GM19397 (cell line): ENCODE data around the gene ATP6V1C2.
"Not testable (repeated sequence)": the region's sequence is repeated elsewhere in the genome, so short reads cannot be mapped to it uniquely, and the experiment has no call there.

Source experiments
- ATAC-seq: cut with Tn5 transposase; IDR thresholded peaks from one replicate; pipeline ENCODE4 v1.9.1; 2021; ENCODE audit warnings: mild to moderate bottlenecking, moderate library complexity; ENCODE audit not compliant: unreplicated experiment

The ATP6V1C2 gene

DNA sequence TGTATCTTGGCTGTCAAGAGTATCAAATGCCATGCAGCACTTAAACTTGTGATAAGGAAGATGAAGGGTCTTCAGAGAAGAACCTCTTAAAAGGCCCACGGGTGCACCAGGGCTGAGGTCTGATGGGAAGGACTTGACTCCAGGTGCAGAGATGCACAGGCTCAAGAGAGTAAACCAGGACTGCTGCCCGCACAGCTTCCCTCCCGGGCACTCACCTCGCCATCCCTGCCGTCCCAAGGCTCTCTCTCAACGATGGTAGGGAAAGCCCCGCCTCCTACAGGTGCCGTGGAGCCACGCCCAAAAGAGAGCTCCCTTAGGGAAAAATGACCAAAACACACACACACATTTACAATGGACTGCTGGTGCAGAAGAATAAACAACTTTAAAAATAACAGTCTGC, 63.3 kb downstream of the ATP6V1C2 start:
- no peak for ATAC-seq

DNA sequence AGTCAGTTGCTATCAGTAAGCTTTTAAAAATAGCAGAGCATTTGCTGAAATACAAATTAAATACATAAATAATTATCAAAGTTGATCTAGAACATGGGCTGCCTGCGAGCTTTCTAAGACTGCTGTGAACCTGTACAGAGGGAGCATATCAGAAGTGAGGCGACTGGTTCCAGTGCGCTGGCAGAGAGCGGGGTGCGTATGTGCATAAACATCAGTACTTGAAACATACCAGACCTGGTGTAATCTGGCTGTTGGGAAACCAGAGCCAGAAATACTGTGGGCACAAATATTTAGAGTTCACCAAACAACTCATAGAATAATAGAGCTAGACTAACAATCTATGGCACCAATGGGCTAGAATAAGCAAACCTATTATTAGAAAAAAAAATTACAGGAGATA, 63.8 kb downstream of the ATP6V1C2 start:
- ATAC-seq = no peak

DNA sequence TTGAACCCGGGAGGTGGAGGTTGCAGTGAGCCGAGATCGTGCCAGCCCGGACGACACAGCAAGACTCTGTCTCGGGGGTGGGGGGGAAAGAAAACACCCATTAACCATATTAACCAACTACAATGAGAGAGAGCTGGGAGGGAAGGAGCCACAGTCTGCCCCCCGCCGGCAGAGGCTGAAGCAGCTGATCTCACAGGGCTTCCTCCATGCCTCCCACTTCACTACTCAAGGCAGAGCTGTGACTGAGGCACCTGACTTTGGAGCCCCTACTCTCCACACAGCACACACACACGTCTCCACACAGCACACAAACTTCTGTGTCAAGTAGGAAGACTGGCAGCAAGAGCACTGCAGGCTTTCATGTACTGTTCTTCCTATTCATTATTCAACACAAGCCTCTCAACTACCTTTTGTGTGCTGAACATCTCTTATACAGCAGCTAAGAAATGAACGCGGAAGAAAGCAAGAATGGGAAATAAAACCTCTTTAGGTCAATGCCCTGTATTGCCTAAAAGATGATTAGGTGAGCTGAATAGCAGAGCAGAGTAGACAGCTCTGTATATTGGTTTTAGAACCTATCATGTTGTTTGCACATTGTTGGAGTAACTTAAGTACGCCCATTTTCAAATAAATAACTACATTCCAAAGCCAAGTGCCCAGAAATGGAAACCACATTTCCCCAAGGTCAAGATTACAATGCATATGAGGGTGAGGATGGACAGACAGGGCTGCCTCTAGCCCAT, 65.0 kb downstream of the ATP6V1C2 start:
- no peak for ATAC-seq

DNA sequence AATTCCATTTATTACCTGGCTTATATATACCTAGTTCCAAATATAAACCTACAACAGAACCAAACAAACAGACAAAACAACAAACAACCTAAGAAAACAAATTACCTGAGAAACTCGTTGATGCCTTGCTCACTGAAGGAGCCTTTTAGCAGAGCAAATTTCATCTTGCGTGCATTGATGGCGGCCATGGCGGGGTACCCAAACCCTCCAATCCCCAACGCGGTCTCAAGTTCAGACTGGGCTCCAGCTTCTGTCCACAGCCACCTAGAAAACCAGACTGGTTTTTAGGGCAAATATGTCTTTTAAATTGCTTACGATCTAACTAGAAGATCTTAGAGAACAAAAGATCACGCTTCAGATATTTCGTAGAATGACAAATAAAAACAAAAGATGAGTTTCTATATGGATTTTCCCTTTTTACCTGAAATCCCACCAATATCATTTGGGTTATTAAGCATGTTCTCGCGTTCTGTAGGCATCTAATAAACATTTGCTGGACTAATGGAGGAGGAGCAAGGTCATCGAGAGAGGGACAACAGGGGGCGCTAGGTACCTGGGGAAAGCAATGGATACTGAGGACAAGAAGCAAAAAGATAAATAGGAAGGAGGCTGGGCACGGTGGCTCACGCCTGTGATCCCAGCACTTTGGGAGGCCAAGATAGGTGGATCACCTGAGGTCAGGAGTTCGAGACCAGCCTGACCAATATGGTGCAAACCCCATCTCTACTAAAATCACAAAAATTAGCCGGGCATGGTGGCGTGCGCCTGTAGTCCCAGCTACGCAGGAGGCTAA, 65.9 kb downstream of the ATP6V1C2 start:
- no peak for ATAC-seq

- no peak for ATAC-seq
These were observed 67.4 kb downstream of the ATP6V1C2 start for GRCh38 chr2:10788855-10789254.

DNA sequence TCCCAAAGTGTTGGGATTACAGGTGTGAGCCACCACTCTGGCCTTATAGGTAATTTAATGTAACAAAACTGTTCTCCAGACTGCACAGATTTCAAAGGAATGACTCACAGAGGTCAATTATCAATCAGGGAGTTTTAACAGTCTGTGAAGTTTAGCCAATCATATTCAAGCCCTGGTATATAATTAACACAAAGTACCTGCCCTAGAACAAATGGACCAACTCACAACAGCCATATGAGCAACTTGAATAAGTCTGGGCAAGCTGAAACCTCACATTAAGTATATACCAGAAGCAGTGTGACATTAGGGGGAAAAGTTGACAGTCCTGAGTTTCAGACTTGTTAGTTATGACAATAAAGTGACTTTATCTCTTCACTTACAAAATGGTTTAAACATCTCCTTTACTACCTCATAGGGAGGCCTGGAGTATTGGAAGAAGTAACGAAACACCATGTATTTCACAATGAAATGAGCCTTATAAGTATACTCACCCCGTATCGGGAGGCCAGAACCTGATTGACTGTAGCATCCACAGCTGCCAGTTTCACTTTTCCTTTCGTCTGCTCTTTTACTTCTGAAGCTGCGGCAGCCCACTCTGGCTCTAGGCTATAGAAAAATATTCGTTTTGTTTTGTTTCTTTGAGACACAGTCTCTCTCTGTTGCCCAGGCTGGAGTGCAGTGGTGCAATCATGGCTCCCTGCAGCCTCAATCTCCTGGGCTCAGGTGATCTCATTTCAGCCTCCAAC, 69.0 kb downstream of the ATP6V1C2 start:
- no peak for ATAC-seq

DNA sequence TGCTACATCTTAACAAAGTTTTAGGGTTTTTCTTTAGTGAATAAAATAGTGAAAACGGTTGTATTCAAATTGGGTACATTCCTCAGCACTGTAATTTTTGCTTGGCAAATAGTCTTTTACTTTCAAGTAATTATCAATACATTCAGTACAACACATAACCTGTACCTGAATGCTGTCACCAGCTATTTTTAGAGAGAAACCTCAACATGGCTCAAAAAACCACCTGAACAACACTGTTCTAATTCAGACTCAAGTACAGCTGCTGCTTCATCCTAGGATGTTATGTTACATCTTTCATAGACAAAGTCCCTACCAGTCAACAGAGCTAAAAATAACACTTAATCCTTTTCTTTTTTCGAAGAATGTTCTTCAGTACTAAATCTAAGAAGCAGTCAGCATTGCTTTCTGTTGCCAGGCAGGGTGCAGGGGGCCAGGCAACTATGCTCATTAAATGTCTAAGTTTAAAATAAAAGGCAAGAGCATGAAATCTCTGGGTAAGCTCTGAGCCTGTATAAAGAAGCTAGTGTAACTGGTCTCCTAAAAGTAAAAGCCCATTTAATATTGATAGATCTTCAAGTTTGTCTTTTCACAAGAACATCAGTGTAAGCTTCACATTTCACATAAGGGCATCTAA, 70.7 kb downstream of the ATP6V1C2 start:
- no peak for ATAC-seq

DNA sequence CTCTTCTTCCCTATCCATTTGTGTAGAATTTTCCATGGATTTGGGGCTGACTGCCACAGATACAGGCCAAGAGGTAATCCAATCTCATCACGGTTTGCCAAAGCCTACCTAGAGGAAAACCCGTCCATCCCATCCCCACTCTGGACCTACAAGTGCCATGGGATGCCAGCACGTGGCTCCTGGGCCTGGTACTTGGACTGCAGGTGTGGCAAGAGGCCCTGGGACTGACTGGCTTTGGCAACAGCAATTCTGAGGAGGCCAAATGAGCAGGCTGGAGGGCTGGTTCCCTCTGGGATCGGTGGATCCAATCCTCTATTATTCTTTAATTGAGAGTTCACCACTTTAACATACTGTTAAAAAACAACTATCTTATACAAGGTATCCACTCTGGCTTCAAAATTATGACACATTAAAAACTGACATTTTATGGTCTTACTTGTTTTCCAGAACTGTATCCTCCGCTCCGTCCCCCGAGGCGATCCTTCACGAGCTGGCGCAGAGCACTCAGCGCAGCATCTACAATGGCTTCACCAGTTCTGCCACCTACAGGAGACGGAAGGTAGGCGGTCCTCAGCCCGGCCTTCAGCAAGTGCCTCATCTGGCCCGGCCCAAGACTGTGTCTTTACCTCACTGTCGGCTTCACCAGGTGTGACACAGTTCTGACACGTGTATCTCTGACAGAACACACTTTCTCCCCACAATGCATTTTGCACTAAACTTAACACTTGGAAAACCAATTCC, 71.4 kb downstream of the ATP6V1C2 start:
- ATAC-seq = no peak

DNA sequence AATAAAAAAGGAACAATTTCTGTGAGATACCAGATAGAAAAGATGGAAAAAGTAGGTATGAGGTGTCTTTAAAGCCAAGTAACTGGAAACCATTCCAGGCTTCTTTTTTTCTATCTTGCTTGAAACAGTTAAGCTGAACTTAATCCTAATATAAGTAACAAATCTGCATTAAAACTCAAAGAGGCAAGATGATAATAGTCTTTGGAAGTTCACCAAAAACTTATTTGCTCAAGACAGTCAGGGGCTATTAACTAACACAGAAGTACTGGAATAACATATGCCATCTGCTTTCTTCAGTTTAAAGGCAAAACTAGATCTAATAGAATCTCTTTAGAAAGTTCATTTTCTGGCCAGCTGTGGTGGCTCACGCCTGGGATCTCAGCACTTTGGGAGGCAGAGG, 72.4 kb downstream of the ATP6V1C2 start:
- no peak for ATAC-seq

DNA sequence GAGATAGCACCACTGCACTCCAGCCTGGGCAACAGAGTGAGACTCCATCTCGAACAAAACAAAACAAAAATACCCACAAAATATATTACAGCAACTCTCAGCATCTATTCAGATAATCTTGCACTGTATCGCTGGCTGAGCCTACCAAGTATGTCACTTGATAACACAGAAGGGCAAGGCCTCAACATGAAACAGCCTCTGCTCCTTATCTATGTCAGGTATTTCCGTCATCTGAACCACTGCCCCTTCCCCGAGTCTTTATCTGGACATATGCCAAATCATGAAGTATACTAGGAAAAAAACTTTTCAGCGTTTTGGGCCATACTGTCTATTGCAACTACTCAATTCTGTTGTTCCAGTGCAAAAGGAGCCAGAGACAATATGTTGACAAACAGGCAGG, 73.4 kb downstream of the ATP6V1C2 start:
- ATAC-seq = no peak

GRCh38 chr2:10795508-10796046, 74.1 kb downstream of the ATP6V1C2 start:
- no peak for ATAC-seq

DNA sequence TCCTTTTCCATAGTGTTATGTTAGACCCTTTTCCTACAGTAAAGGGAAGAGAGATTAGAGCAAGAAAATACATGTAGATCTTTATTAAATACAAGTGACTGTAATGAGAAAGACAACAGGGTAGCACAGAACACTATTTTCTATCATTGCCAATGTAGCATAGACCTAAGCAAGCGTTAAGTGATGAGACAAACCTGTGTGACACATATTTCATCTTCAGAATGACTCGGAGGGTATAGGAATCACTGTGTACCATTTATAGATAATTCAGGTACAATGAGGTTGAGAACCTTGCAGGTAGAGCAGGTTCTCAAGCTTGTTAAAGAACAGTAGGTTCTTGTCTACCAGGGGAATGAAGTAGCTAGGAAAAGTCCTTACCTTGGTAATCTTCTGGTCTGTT, 75.3 kb downstream of the ATP6V1C2 start:
- ATAC-seq = no peak

DNA sequence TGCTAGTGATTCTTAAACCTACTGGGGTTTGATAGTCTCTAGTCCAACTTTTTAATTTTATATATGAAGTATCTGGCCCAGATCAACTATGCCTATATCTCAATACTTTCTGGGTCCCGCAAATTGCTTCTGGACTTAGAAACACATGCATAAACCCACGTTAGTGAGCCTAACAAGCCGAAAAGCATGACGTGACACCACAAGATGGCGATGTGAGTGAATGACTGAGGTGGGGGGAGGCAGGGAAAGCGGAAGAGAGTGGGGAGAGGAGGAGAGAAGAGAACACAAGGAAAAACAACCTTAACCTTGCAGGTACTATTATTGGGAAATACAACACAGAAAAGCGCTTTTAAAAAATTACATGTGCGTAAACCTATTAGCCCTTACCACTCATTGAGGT, 77.4 kb downstream of the ATP6V1C2 start:
- no peak for ATAC-seq

- no peak for ATAC-seq
These were observed 78.7 kb downstream of the ATP6V1C2 start for GRCh38 chr2:10800163-10800562.

DNA sequence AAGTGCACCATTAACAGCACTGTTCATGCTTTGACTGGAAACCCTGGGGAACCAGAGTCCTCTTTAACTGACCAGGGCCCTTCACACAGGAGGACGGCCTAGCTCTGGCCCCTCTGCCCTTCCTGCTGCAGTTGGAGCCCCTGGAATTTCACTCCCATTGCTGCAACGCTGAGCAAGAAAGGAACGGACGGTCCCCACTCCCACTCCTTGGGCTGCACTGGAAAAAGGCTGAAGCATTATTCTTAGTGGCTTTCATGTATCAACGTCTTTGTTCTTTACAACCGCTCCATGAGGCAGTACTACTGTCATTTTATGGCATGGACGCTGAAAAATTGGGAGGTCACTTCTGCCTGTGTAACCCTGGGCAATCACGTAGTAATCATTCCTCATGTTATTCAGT, 81.2 kb downstream of the ATP6V1C2 start:
- ATAC-seq = no peak

- not testable (repeated sequence) for ATAC-seq
These were observed 84.6 kb downstream of the ATP6V1C2 start for GRCh38 chr2:10805990-10806389.

- ATAC-seq = no peak
These were observed 85.1 kb downstream of the ATP6V1C2 start for GRCh38 chr2:10806543-10806942.

GRCh38 chr2:10810202-10811161, 89.1 kb downstream of the ATP6V1C2 start:
- no peak for ATAC-seq

DNA sequence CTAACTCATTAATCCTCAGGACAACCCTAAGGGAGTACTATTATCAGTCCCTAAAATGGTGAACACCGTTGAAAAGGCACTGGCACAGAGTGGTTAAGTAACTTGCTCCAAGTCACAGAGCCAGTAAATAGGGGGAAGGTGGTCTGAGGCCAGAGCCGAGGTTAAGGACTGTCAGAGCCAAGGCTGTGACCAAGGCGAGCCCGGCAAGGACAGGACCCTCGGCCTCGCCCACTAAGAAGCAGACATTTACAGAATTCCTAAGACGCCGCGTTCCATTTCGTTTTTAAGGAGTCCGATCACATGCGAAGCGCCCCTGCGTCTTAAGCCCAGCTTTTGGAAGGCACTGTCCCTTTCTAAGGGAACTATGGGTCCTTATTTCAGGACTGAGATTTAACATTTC, 90.1 kb downstream of the ATP6V1C2 start:
- ATAC-seq = no peak
